RWPE2 (cell line): ENCODE measurements around the gene ALS2CL.

Experiments used
- ATAC-seq: fragments of 200-7000 bp; cut with Tn5 transposase; 3 replicates; pipeline ENCODE4 v1.9.1; 2021; ENCODE audit warnings: low read depth
- DNase-seq: peaks from one replicate; pipeline ENCODE4 v3.0.0-alpha.2; 2020; ENCODE audit warnings: low spot score
- H3K27ac ChIP-seq: fragments of 450-650 bp; 2 replicates; pipeline ENCODE4 v1.5.1; 2017; ENCODE audit warnings: mild to moderate bottlenecking; ENCODE audit not compliant: poor library complexity, severe bottlenecking
- H3K27me3 ChIP-seq: fragments of 250-450 bp; sonication (Bioruptor Pico); 2 replicates; pipeline ENCODE4 v1.5.1; 2021; ENCODE audit warnings: mild to moderate bottlenecking, moderate library complexity; ENCODE audit not compliant: insufficient read depth, poor library complexity, severe bottlenecking
- H3K36me3 ChIP-seq: fragments of 250-450 bp; sonication (Bioruptor Pico); 2 replicates; pipeline ENCODE4 v1.5.1; 2020; ENCODE audit warnings: low read depth, mild to moderate bottlenecking, moderate library complexity
- H3K4me1 ChIP-seq: fragments of 250-450 bp; sonication (Bioruptor Pico); 2 replicates; pipeline ENCODE4 v1.5.1; 2021; ENCODE audit warnings: mild to moderate bottlenecking, moderate library complexity; ENCODE audit not compliant: insufficient read depth, poor library complexity, severe bottlenecking
- H3K4me3 ChIP-seq: fragments of 250-450 bp; sonication (Bioruptor Pico); 2 replicates; pipeline ENCODE4 v1.5.1; 2021; ENCODE audit warnings: mild to moderate bottlenecking, moderate library complexity; ENCODE audit not compliant: severe bottlenecking
- H3K9me3 ChIP-seq: fragments of 250-450 bp; sonication (Bioruptor Pico); 2 replicates; pipeline ENCODE4 v1.5.1; 2021; ENCODE audit warnings: mild to moderate bottlenecking, moderate library complexity; ENCODE audit not compliant: severe bottlenecking
- CTCF ChIP-seq: fragments of 450-650 bp; IDR thresholded peaks from one replicate; pipeline ENCODE4 v1.5.1; 2017; ENCODE audit warnings: mild to moderate bottlenecking, moderate library complexity; ENCODE audit not compliant: poor library complexity, severe bottlenecking

Gene ALS2CL

GRCh38 chr3:46640927-46641326 lies 52.6 kb downstream of the ALS2CL start:
- H3K4me1 ChIP-seq, result no peaks in the 10 kb centered on the region
- H3K27me3 ChIP-seq, result no peaks in the 10 kb centered on the region
- peaks cover 2% of the 10 kb centered on the region for H3K9me3 ChIP-seq
- H3K27ac ChIP-seq, result no peak overlapping the region
- no peak for ATAC-seq
- H3K36me3 ChIP-seq, result no peaks in the 10 kb centered on the region
- no peak for TF ChIP-seq CTCF
- no peak for DNase-seq
- H3K4me3 ChIP-seq, result no peak overlapping the region

GRCh38 chr3:46639221-46639620 lies 54.3 kb downstream of the ALS2CL start:
- Histone ChIP-seq H3K9me3 (peaks cover 2% of the 10 kb centered on the region), H3K4me3 (no peak overlapping the region), H3K27ac (no peak overlapping the region), H3K36me3 (no peaks in the 10 kb centered on the region), H3K4me1 (no peaks in the 10 kb centered on the region), H3K27me3 (no peaks in the 10 kb centered on the region)
- no peak for TF ChIP-seq CTCF
- no peak for ATAC-seq
- DNase-seq, result no peak

GRCh38 chr3:46634856-46635255 lies 58.6 kb downstream of the ALS2CL start:
- no peak for ATAC-seq
- DNase-seq, result no peak
- no peaks in the 10 kb centered on the region for H3K36me3 ChIP-seq
- H3K4me1 ChIP-seq, result no peaks in the 10 kb centered on the region
- H3K27me3 ChIP-seq, result no peaks in the 10 kb centered on the region
- no peak for TF ChIP-seq CTCF
- no peak overlapping the region for H3K4me3 ChIP-seq
- H3K9me3 ChIP-seq, result peaks cover 2% of the 10 kb centered on the region
- H3K27ac ChIP-seq, result no peak overlapping the region

GRCh38 chr3:46632792-46633191 lies 60.7 kb downstream of the ALS2CL start:
- Histone ChIP-seq H3K27me3 (no peaks in the 10 kb centered on the region), H3K27ac (no peak overlapping the region), H3K4me3 (no peak overlapping the region), H3K4me1 (no peaks in the 10 kb centered on the region), H3K9me3 (peaks cover 2% of the 10 kb centered on the region), H3K36me3 (no peaks in the 10 kb centered on the region)
- no peak for DNase-seq
- no peak for ATAC-seq
- no peak for TF ChIP-seq CTCF

- TF ChIP-seq CTCF, result peak; percentile 72
- peak; percentile 88 for ATAC-seq
- H3K36me3 ChIP-seq, result no peaks in the 10 kb centered on the region
- H3K9me3 ChIP-seq, result no peaks in the 10 kb centered on the region
- no peak overlapping the region for H3K4me3 ChIP-seq
- H3K27me3 ChIP-seq, result no peaks in the 10 kb centered on the region
- no peak overlapping the region for H3K27ac ChIP-seq
- no peak for DNase-seq
- H3K4me1 ChIP-seq, result no peaks in the 10 kb centered on the region
Measured at GRCh38 chr3:46629551-46630517, 63.6 kb downstream of the ALS2CL start.
